ENCODE data around the gene AP1B1.
"Not testable (repeated sequence)": the region's sequence is repeated elsewhere in the genome, so short reads cannot be mapped to it uniquely, and the experiment has no call there.

AP1B1 gene

GRCh38 chr22:29387921-29388758 lies at the start of gene AP1B1:
AP1B1 (minus strand) TSS chr22:29388570; CDS start chr22:29367243, 21,327 bp downstream.
- peak; percentile 39 for DNase-seq (ENCODE audit: low read depth)

- DNase-seq (ENCODE audit: low read depth): no peak
Measured at GRCh38 chr22:29435236-29436136, 47.1 kb upstream of the AP1B1 start.

DNA sequence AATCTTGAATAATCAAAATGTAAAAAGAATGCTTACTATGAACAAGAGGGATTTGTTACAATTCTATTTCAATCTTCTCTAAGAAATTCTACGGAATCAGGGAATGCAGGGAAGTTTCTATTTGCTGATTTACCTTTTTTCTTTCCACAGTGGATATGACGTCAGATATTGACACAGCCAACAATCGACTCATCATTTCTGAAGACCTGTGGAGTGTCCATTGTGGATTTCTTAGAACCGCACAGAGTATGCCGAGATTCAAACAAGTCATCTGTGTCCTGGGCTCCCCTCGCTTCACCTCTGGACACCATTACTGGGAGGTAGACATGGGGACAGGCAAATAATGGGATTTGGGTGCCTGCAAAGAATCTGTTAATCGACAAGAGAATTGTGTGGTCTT lies 45.9 kb upstream of the AP1B1 start:
- DNase-seq (ENCODE audit: low read depth): no peak

GRCh38 chr22:29433856-29434255 lies 45.5 kb upstream of the AP1B1 start:
- DNase-seq (ENCODE audit: low read depth): no peak

DNA sequence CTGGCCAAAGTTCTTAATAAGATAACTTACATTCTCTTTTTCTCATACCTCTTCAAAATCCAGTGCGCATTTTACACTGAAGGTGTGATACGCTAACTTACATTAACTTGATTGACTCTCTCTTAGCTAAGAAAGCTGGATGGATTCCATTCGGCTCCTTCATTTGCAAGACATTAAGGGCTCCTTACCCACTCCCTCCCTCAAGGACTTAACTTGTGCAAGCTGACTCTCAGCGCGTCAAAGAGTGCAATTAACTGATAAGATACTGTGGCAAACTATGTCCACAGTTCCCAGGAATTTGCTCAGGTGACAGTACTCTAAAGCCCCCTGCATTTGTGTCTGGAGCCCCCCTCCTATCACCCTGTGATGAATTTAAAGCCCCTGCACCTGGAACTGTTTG lies 43.6 kb upstream of the AP1B1 start:
- DNase-seq (ENCODE audit: low read depth): no peak

DNA sequence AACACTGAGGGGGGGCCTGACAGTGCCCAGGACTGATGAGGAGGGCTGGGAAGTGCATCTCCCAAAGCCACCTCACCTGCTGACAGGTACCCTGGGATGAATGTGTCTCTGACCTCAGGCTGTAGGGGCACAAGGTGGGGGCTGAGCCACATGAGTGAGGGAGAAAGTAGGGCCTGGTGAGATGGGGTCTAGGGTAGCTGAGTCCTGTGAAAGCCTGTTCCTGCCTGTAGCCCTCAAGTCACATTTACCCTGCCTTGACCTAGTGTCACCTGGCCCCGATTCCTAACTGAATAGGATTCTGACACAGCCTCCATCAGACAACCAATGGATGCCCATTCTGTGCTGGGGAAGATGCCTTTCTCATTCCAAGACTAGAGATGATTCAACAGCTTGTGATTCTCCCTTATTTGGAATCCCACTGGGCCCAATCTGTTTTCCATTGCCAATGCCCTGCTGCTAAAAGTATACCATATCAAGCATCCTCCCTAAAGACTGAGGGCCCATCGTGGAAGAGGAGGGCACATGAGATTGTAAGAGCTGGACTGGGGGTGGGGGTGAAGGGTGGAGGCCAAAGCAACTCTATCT lies 38.9 kb upstream of the AP1B1 start:
- DNase-seq (ENCODE audit: low read depth): no peak

DNA sequence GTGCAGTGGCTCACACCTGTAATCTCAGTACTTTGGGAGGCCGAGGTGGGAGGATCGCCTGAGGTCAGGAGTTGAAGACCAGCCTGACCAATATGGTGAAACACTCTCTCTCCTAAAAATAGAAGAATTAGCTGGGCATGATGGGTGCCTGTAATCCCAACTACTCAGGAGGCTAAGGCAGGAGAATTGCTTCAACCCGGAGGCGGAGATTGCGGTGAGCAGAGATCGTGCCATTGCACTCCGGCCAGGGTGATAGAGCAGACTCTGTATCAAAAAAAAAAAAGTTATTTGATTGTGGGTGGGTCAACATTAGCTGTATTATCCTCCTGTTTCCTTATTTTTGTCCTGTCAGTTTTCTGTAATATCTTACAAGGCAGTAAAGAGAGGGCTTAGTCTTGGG lies 38.1 kb upstream of the AP1B1 start:
- no peak for DNase-seq (ENCODE audit: low read depth)

DNA sequence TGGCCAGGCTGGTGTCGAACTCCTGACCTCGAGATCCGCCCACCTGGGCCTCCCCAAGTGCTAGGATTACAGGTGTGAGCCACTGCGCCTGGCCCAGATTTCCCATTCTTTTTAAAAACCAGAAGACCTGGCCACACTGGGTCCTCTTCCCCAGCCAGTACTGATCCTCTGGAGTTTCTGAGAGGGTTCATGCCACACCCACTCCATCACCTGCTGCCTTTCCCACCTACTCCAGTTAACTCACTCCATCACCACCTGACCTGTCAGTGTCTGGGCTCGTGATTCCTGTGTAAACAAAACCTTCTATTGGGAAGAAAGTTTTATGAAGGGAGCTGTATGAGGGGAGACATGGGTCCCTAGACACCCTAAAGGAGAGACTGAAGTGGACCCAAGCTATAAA lies 30.3 kb upstream of the AP1B1 start:
- DNase-seq (ENCODE audit: low read depth): not testable (repeated sequence)

DNA sequence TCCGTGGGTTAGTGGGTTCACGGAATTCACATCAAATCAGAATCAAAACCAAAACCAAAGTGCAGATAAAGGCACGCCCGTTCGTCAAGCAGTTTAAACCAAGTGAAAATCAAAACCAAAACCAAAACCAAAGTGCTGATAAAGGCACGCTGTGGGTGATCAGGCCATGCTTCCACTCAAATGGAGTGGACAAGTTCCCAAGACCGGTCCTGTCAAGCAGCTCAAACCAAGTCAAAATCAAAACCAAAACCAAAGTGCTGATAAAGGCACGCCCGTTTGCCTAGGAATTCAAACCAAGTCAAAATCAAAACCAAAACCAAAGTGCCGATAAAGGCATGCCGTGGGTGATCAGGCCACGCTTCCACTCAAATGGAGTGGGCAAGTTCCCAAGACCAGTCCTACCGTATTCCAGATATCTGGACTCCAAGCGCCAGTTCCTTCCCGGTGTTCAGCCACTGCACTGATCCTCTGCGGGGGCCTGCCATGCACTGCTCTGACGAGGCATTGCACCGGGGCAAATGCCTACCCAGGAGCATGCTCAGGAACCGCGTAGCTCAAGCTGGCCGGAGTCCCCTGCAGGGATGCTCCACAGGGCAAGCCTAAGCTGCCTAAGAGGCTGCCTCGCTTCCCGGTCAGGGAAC lies 26.7 kb upstream of the AP1B1 start:
- DNase-seq (ENCODE audit: low read depth): not testable (repeated sequence)

- not testable (repeated sequence) for DNase-seq (ENCODE audit: low read depth)
Measured at GRCh38 chr22:29412772-29413171, 24.4 kb upstream of the AP1B1 start.

DNA sequence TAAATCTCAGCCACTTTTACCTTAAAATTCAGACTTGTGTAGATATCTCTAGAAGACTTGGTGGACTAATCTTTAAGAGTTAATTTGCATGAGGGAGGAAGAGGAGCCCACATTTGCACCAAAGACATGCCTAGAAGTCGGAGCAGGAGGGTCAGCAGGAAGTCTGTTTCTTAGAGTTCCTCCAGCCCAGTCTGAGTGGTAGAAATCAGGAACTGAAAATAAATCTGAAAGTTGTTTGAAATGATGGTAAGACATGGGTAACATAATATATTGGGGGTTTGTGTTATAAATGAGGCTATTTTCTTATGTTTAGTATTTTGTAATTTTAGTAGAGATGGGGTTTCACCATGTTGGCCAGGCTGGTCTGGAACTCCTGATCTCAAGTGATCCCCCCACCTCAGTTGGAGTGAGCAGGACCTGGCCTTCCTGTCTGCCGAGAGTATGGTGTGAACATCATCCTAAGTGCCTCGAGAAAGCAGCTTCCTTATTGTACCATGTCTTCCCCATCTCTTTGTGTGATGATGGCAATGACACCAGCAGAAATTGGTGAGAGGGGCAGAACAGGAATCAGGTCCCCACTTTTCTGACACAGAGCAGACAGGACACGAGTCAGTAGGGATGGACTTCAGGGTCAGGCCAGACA lies 23.3 kb upstream of the AP1B1 start:
- DNase-seq (ENCODE audit: low read depth): not testable (repeated sequence)

GRCh38 chr22:29408940-29409339 lies 20.6 kb upstream of the AP1B1 start:
- no peak for DNase-seq (ENCODE audit: low read depth)

DNA sequence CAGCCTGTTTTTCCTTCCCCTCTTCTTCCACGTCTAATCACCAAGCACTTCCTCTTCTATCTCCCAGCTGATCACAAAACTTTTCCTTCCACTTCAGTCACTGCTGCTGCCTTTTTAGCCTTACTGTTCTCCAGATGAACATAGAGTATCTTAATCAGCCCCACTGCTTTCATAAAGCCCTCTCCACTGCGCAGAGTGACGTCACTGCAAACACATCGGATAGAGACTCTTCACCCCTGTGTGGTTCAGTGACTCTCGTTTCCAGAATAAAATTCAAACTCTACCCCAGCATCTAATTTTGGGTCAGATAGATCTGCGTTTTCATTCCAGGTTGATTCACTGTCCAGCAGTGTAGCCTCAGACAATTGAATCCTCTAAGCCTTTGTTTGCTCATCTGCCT lies 13.2 kb upstream of the AP1B1 start:
- DNase-seq (ENCODE audit: low read depth): not testable (repeated sequence)

GRCh38 chr22:29400576-29400975 lies 12.2 kb upstream of the AP1B1 start:
- DNase-seq (ENCODE audit: low read depth): no peak

DNA sequence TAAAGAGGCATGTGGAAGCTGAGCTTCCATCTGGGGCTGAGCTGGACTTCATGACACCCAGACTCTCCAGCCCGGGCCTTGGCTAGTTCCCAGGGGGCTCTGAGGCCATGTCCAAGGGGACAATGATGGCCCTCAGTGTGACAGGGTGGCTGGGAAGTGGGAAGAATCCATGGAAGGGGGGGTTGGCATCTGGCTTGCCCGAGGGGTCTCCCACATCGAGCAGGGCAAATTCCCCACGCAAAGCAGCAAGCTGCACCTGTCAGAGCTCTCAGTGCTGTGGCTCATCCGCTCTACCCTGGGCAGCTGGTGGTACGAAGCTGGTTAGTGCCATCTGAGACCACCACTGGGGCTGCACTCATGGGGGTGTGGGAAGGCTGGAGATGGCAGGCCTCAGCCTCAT lies 9.4 kb upstream of the AP1B1 start:
- no peak for DNase-seq (ENCODE audit: low read depth)

GRCh38 chr22:29396126-29396525 lies 7.8 kb upstream of the AP1B1 start:
- DNase-seq (ENCODE audit: low read depth): no peak

DNA sequence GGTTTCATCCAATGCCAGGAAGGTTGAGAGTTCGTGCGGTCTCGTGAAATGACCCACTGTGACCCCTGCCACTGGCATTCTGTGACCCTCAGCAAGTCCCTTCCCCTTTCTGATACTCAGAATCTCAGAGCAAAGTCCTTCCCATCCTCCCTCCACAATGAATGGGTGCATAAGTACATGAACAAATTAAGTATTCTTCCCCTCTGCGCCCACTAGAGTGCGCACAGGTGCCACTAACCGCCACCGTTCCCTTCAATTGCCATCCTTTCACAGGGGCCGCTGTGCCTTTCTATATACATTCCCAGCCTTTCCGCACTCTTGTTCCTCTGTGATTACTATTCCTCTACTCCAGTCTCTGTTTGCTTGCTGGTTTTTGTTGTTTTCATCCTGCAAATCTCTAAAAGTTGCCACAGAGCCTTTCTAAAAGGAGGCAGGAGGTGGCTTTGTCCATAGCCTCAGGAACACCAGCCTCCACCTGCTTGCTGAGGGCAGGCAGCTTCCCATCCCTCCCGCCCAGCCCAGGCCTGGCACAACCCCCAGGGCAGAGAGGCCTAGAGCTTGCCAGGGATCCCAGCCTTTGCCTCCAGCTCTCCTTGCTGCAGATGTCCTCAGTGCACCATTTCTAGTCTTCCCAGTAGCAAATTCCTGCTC lies 6.7 kb upstream of the AP1B1 start:
- no peak for DNase-seq (ENCODE audit: low read depth)

- DNase-seq (ENCODE audit: low read depth): no peak
Measured at GRCh38 chr22:29393019-29393608, 4.7 kb upstream of the AP1B1 start.

GRCh38 chr22:29391546-29391945 lies 3.2 kb upstream of the AP1B1 start:
- DNase-seq (ENCODE audit: low read depth): no peak

DNA sequence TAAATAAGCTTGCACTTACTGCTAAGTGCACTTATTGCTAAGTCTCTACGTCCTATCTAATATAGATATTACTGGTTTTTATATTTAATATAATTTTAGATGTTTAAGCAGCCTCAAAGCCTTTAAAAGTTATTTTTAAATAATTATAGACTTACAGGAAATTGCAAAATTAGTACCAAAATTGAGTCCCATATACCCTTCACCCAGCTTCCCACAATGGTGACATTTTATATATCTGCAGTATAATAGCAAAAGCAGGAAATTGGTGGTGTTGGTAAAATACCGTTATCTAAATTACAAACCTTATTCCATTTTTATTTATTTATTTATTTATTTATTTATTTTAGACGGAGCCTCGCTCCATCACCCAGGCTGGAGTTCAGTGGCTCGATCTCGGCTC lies 1.9 kb upstream of the AP1B1 start:
- no peak for DNase-seq (ENCODE audit: low read depth)

- no peak for DNase-seq (ENCODE audit: low read depth)
Measured at GRCh38 chr22:29388759-29389090, 355 bp upstream of the AP1B1 start.
